ENCODE measurements around the gene GPT2.

DNA sequence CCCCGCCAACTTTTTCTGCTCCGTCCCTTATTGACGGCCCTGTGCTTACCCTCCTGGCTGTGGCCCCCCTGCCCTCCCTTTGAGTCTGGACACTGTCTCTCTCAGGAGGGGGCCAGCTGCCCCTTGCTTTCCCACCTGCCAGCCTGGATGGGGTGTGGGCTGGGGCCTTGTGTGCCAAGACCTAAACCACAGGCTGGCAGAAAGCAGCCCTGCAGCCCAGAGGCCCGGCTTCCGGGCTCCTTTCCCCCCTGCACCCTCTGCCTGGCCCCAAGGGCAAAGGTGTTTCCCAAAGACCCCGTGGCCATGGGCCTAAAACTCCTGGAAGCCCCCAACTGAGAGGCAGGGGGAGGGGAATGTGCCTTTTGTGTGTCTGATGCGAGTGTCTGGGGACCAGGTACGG lies 17.5 kb downstream of the GPT2 start:
- TF ChIP-seq, protein P1, sequence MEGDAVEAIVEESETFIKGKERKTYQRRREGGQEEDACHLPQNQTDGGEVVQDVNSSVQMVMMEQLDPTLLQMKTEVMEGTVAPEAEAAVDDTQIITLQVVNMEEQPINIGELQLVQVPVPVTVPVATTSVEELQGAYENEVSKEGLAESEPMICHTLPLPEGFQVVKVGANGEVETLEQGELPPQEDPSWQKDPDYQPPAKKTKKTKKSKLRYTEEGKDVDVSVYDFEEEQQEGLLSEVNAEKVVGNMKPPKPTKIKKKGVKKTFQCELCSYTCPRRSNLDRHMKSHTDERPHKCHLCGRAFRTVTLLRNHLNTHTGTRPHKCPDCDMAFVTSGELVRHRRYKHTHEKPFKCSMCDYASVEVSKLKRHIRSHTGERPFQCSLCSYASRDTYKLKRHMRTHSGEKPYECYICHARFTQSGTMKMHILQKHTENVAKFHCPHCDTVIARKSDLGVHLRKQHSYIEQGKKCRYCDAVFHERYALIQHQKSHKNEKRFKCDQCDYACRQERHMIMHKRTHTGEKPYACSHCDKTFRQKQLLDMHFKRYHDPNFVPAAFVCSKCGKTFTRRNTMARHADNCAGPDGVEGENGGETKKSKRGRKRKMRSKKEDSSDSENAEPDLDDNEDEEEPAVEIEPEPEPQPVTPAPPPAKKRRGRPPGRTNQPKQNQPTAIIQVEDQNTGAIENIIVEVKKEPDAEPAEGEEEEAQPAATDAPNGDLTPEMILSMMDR (IDR thresholded peaks at IDR 0.05 in 4 of 5, conservative IDR thresholded peaks at IDR 0.05 in 1 of 5): no peak
- TF ChIP-seq POLR2A (IDR thresholded peaks at IDR 0.05): no peak
